Stimulated activated CD8-positive, alpha-beta memory T cell treated with anti-CD3 and anti-CD28 coated beads, Interleukin-4, amount 100 ng/mL, for 1 hour (primary cell): ENCODE measurements around the gene LHFPL2.

Experiments
- DNase-seq, 2 donors: peaks; one replicate each; pipeline ENCODE4 v3.0.0-alpha.2; 2020; ENCODE audit warnings: low read depth in 2 of 2, low spot score in 1 of 2

Gene LHFPL2

DNA sequence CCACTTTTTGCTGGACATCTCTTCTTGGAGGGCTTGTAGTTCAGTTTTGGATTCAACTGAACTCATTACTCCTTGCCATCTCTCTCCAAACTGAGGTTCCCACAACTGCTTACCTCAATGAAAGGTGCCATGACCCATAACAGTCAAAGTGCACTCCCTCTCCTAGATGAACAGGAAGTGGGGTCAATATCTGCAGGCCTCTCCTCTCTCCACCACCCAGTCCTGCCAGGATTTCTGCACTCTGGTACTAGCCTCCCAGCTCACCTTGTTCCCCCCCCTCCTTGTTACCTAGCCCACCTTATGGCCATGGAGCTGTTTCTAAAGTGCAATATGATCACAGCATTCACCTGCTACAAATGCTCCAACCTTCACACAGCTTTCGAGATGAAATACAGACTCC lies 5.9 kb downstream of the LHFPL2 start:
- DNase-seq = no peak

GRCh38 chr5:78640662-78641474 lies 7.7 kb downstream of the LHFPL2 start:
- no peak for DNase-seq

DNA sequence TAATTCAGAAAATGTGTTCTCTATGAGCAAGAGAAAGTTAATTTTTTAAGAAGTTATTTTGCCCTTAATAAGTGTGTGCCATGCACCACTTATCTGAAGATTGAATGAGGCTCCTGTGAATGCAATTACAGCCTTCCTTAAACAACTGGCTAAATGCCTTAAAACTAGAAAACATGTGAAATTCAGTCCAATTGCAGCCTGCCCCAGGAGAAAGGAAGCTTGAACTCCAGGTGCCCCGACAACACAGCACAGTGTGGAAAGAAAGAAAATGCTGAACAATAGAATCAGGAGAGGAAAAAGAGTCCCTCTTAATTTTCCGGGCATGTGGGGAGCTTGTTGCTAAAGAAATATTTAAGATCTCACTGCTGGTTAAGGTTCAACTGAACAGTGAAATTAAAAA lies 8.8 kb downstream of the LHFPL2 start:
- DNase-seq = no peak

GRCh38 chr5:78638973-78639669 lies 9.5 kb downstream of the LHFPL2 start:
- no peak for DNase-seq

- DNase-seq = no peak
Observed at GRCh38 chr5:78638423-78638822, 10.1 kb downstream of the LHFPL2 start.

DNA sequence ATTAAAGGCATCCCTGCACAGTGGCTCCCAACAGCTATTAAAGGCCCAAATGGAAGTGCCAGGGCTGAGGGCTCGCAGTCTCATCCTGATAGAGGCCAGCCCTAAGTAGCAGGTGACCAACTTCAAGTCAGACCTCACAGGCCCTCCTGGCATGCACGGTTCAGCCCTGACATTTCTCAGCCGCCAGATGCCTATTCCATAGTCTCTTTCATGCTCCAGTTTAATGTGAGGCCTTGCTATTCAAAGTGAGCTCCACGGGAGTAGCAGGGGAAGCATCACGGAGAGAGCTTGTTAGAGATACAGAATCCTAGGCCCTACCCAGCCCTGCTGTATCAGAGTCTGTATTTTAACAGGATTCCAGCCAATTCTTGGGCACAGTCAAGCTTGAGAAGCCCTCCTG lies 11.1 kb downstream of the LHFPL2 start:
- DNase-seq = no peak

DNA sequence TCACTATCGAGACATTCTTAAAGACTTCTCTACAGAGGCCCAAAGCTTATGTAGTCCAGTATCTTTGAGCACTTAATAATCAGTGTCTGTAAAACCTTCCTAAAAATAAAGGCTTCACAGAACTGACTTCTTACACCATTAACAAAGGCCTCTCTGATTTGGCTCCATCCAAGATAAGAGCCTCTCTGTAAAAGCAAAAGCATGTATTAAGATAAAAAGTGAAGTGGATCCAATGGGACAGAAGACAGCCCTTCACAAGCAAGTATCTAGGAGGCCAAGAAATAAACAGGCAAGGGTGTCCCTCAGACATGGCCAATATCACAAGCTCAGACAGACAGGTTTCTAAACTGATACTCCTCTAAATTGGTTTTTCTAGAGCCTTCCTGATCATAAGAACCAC lies 11.9 kb downstream of the LHFPL2 start:
- no peak for DNase-seq

DNA sequence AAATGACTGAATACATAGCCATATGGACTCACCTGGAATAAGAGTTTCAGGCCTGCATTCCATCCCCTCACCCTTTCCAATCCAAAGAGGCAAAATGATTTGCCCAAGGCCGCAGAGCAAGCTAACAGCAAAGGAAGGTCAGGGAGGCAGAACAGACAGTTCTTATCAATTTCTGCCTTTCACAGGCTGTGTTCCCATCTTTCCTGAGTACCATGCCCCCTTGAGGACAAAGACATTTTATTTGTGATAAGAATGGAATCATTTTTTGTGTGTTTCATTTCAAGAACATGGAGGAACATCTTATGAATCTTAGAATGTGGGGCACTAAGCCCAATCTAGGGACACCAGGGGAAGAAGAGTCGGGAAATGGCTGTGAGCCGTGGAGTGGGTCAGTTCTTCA lies 13.9 kb downstream of the LHFPL2 start:
- DNase-seq = no peak

DNA sequence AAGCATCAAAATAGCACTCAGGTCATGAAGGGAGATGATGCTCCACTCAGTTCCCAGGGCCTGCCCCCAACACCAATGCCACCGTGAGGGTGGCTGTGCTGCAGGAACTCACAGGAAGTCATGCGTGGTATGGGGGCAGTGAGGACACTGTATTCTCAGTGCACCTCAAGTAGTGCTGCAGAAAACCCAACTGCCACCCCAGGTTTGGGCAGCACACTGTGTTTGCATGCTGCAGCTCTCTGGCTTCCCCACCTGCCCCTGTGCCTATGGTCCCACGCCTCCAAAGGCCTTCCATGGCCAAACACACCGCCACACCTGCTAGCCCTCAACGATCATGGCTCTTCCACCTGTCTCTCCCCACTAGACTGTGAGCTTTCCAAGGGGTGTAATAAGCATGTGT lies 14.3 kb downstream of the LHFPL2 start:
- DNase-seq = no peak

DNA sequence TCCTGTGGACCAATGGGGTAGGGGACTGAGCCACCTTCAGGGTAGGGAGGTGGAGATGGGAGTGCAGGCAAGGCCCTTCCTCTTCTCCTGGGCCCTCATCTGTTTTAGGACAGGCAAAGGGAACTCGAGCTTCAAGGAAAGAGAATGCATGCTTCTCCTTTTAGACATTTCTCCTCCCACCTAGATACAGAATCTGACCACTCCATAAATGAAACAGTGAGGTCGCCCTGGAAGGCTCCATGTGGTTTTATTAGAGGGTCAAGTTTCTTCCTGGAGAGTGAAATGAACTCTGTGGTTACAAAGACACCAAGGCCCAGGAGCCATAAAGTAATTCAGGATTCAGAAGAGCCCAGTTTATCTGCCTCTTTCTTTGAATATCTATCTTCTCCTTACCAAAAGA lies 14.9 kb downstream of the LHFPL2 start:
- DNase-seq = no peak

GRCh38 chr5:78632467-78632866 lies 16.1 kb downstream of the LHFPL2 start:
- DNase-seq = no peak

DNA sequence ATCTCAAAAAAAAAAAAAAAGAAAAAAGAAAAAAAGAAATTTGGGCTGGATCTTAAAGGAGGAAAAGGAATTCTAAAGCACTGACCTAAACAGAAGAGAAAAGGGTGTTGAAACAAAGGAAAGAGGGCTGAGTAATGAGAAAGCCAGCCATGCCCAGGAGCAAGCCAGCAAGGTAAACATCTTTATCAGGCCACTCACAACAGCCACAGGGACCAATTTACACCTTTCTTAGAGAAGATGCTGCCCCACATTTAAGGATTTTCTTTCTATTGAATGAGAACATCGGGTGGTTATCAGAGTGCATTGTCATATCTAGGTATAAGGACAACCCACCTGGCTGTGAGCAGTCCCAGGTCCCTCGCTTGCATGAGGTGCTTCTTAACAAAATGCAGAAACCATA lies 16.6 kb downstream of the LHFPL2 start:
- no peak for DNase-seq

- DNase-seq = no peak
Observed at GRCh38 chr5:78630047-78630446, 18.5 kb downstream of the LHFPL2 start.

GRCh38 chr5:78629624-78630023 lies 18.9 kb downstream of the LHFPL2 start:
- no peak for DNase-seq

GRCh38 chr5:78628270-78628992 lies 20.1 kb downstream of the LHFPL2 start:
- no peak for DNase-seq

DNA sequence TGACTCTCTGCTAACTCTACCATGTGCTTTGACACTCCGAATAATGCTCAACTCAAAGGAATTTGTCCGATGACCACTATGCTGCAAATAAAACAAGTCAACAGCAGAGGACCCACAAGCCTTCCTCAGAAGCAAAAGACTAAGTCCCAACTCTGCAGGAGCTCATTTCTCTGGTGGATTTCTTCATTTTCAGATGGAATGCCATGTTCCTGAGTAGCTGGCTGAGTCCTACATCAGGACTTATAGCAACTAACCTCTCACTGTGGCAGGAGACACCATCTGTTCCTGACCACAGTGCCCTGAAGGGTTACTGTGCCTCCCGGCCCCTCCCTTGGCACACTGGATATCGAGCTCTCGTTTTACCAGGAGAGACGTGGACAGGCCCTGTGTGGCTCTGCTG lies 20.8 kb downstream of the LHFPL2 start:
- DNase-seq = no peak

DNA sequence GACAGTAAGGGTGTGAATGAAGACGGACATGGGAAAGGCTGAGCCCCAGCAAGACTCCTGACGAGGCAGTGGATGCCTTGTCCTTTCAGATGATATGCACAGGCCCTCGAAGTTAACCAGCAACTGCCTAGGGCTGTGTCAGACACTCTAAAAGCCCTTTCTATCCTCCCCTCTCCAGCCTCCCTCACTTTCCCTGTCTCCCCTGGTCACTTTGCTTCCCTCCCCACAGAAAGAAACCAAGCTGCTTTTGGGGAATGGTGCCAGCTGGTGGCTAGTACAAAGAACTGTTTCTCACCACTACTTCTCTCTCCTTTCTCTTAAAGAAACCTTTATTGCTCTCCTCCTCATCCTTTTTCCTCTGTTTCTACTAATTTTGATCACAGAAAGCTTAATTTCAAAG lies 21.4 kb downstream of the LHFPL2 start:
- no peak for DNase-seq

DNA sequence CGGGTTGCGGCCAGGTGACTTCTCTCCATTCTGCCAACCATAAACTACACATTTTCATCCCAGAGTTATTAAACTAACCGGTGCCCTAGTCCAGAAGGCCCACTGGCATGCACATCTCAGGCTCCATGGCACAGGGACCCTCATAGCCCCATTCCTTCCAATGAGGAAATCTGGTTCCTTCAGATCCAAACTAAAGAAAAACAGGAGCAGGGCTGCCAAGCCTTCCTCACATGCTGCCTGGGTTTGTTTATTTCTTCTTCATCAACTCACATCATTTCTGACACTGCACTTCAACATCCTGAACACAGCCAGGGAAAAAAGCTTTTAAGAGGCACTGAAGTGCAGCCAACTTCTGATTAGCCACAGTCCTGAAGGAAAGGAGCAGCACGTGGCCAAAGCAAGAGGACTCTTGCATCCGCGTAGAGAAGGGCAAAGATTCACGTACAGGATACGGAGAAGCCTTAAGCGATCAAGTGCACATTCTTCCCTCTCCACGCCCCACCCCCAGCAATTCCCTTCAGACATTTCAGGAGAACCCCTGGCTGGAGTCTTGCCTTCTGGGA lies 22.5 kb downstream of the LHFPL2 start:
- no peak for DNase-seq

- DNase-seq = no peak
Observed at GRCh38 chr5:78624992-78625391, 23.6 kb downstream of the LHFPL2 start.

DNA sequence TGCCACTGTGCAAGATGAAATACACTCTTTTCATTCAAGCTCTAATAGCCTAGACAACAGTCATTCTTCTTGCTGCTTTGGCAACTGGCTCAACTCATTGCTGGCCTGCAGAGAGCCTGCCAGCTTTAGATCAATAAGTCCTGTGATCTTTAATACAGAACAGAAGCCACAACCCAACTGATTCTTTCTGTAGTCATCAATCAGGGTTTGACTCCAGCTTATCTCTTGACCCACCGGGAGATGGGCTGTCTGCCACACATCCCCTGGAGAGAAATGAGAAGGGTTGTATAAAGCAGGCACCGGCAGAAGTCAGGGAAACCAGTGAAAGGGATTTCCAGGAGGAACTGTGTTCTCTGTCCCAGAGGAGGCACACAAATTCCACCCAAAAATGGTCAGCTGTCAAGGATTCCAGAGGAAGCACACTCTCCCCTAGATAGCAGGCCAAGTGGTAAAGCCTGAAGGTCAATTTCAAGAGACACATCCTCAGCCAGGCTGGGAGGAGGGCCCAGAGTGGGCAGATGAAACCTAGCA lies 24.5 kb downstream of the LHFPL2 start:
- no peak for DNase-seq

GRCh38 chr5:78622302-78622971 lies 26.1 kb downstream of the LHFPL2 start:
- DNase-seq = no peak
